ENCODE results near the gene UNC13A. TPM values are rescaled to one million over a fixed set of nuclear protein-coding genes. Genes with fewer than 3 reads are reported as not detected.

UNC13A gene
- total RNA-seq, 1 experiment from 2014 or later = 29.0 TPM

DNA sequence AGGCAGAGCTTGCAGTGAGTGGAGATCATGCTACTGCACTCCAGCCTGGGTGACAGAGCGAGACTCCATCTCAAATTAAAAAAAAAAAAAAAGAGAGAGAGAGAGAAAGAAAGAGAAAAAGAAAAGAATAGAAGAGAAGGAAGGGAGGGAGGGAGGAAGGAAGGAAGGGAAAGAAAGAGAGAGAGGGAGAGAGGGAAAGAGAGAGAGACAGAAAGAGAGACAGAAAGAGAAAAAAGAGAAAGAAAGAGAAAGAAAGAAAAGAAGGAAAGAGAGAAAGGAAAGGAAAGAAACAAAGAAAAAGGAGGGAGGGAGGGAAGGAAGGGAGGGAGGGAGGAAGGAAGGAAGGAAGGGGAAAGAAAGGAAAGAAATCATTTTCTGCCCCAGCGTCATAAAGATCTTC is 7.0 kb upstream of the UNC13A start:
- Histone ChIP-seq H3K27ac (ENCODE audit: low read depth, low read length) (no peak overlapping the region), H3K9ac (ENCODE audit: low read length) (no peak overlapping the region), H3K4me3 (replicated peaks in 1 of 2; ENCODE audit: low read depth in 1 of 2, low read length in 2 of 2) (no peak overlapping the region), H3K79me2 (ENCODE audit: insufficient read depth, low read length) (no peaks in the 10 kb centered on the region), H4K20me1 (ENCODE audit: insufficient read depth) (no peaks in the 10 kb centered on the region), H3K4me2 (ENCODE audit: low read length) (no peak overlapping the region), H3K27me3 (ENCODE audit: insufficient read depth, low read length) (peaks cover 5% of the 10 kb centered on the region; the same call in 1 of the 2 replicates), H3K4me1 (ENCODE audit: control insufficient read depth in 1 of 2, insufficient read depth in 2 of 2, low read length in 2 of 2) (no peaks in the 10 kb centered on the region), H3K36me3 (ENCODE audit: control insufficient read depth in 1 of 2, insufficient read depth in 2 of 2, low read length in 2 of 2) (no peaks in the 10 kb centered on the region), H3K9me2 (ENCODE audit: insufficient read depth) (no peaks in the 10 kb centered on the region), H2AFZ (ENCODE audit: low read depth, low read length, poor library complexity, severe bottlenecking) (no peak overlapping the region), H3K9me3 (ENCODE audit: control insufficient read depth in 1 of 2, insufficient read depth in 1 of 2, low read depth in 1 of 2, low read length in 2 of 2) (no peaks in the 10 kb centered on the region)
- ATAC-seq = no peak
- CTCF ChIA-PET = no interaction called here
- no TSS peak for BruUV-seq (replicated peaks)
- POLR2A ChIA-PET = no interaction called here
- TF ChIP-seq ATF3 (IDR thresholded peaks at IDR 0.05) (no peak), YY1 (IDR thresholded peaks at IDR 0.05; ENCODE audit: extremely low read depth, insufficient replicate concordance, low read depth, low read length) (no peak), RAD21 (IDR thresholded peaks at IDR 0.05; ENCODE audit: low read depth) (no peak), EZH2 (IDR thresholded peaks at IDR 0.05) (no peak), CTCF (IDR thresholded peaks at IDR 0.05 in 2 of 3, conservative IDR thresholded peaks at IDR 0.05 in 1 of 3; ENCODE audit: borderline replicate concordance in 1 of 3, insufficient read depth in 1 of 3, low read depth in 2 of 3, low read length in 2 of 3) (no peak), ZNF274 (IDR thresholded peaks at IDR 0.05; ENCODE audit: low read depth, low read length) (no peak), EZH2phosphoT487 (IDR thresholded peaks at IDR 0.05; ENCODE audit: borderline replicate concordance) (no peak), CEBPB (IDR thresholded peaks at IDR 0.05; ENCODE audit: low read depth) (no peak), REST (IDR thresholded peaks at IDR 0.05; ENCODE audit: low read depth) (no peak), CBX3 (IDR thresholded peaks at IDR 0.05; ENCODE audit: low read depth) (no peak), JUND (IDR thresholded peaks at IDR 0.05) (no peak), EGR1 (IDR thresholded peaks at IDR 0.05; ENCODE audit: low read depth) (no peak), POLR2AphosphoS5 (IDR thresholded peaks at IDR 0.05; ENCODE audit: low read depth, low read length) (no peak), POLR2A (IDR thresholded peaks at IDR 0.05; ENCODE audit: borderline replicate concordance, extremely low read depth, insufficient read depth, insufficient read length) (no peak), FOSL1 (IDR thresholded peaks at IDR 0.05; ENCODE audit: low read depth) (no peak), ELF1 (IDR thresholded peaks at IDR 0.05; ENCODE audit: borderline replicate concordance, low read depth) (no peak)
- TF ChIP-seq, protein P1, sequence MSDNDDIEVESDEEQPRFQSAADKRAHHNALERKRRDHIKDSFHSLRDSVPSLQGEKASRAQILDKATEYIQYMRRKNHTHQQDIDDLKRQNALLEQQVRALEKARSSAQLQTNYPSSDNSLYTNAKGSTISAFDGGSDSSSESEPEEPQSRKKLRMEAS (IDR thresholded peaks at IDR 0.05) = no peak
- TF ChIP-seq, protein P2, sequence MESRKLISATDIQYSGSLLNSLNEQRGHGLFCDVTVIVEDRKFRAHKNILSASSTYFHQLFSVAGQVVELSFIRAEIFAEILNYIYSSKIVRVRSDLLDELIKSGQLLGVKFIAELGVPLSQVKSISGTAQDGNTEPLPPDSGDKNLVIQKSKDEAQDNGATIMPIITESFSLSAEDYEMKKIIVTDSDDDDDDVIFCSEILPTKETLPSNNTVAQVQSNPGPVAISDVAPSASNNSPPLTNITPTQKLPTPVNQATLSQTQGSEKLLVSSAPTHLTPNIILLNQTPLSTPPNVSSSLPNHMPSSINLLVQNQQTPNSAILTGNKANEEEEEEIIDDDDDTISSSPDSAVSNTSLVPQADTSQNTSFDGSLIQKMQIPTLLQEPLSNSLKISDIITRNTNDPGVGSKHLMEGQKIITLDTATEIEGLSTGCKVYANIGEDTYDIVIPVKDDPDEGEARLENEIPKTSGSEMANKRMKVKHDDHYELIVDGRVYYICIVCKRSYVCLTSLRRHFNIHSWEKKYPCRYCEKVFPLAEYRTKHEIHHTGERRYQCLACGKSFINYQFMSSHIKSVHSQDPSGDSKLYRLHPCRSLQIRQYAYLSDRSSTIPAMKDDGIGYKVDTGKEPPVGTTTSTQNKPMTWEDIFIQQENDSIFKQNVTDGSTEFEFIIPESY (IDR thresholded peaks at IDR 0.05; ENCODE audit: extremely low read depth, insufficient replicate concordance, low read length) = no peak
- RAD21 ChIA-PET (ENCODE audit: low non-redundant PET in 1 of 2, low total read pairs in 2 of 2, uncharacterized antibody in 2 of 2, unreplicated experiment in 2 of 2) = no interaction called here
- intact Hi-C loops (cut with micrococcal nuclease) = no loop called here
- no peak for DNase-seq (ENCODE audit: low read depth, low spot score)

Measured in HCT116 (cell line).